ACC112 (cell line): ENCODE results near the gene BATF.

Source experiments
- H2AFZ ChIP-seq: fragments of 200-600 bp; sonication (generic); one replicate; pipeline ENCODE4 v1.6.0; 2017; ENCODE audit warnings: antibody characterized with exemption, low read length; ENCODE audit not compliant: unreplicated experiment
- H3K27ac ChIP-seq: fragments of 200-600 bp; sonication (generic); 2 replicates; pipeline ENCODE4 v1.5.1; 2014; ENCODE audit warnings: low read depth, mild to moderate bottlenecking, antibody characterized with exemption, low read length, moderate library complexity
- H3K27me3 ChIP-seq: fragments of 200-600 bp; sonication (generic); 2 replicates; pipeline ENCODE4 v1.6.1; 2014; ENCODE audit warnings: mild to moderate bottlenecking, antibody characterized with exemption, low read length, moderate library complexity, mixed read lengths; ENCODE audit not compliant: insufficient read depth
- H3K36me3 ChIP-seq: fragments of 200-600 bp; sonication (generic); 2 replicates; pipeline ENCODE4 v1.6.1; 2016; ENCODE audit warnings: mild to moderate bottlenecking, antibody characterized with exemption, low read length, moderate library complexity, mixed read lengths; ENCODE audit not compliant: insufficient read depth
- H3K4me1 ChIP-seq: fragments of 200-600 bp; sonication (generic); one replicate; pipeline ENCODE4 v1.6.1; 2016; ENCODE audit warnings: low read length, mixed read lengths; ENCODE audit not compliant: insufficient read depth, unreplicated experiment, control insufficient read depth
- H3K4me3 ChIP-seq: fragments of 200-600 bp; sonication (generic); 2 replicates; pipeline ENCODE4 v1.5.1; 2014; ENCODE audit warnings: mild to moderate bottlenecking, low read depth, low read length
- H3K79me2 ChIP-seq: fragments of 200-600 bp; sonication (generic); one replicate; pipeline ENCODE4 v1.6.0; 2016; ENCODE audit warnings: low read length; ENCODE audit not compliant: control insufficient read depth, unreplicated experiment, insufficient read depth

The BATF gene

DNA sequence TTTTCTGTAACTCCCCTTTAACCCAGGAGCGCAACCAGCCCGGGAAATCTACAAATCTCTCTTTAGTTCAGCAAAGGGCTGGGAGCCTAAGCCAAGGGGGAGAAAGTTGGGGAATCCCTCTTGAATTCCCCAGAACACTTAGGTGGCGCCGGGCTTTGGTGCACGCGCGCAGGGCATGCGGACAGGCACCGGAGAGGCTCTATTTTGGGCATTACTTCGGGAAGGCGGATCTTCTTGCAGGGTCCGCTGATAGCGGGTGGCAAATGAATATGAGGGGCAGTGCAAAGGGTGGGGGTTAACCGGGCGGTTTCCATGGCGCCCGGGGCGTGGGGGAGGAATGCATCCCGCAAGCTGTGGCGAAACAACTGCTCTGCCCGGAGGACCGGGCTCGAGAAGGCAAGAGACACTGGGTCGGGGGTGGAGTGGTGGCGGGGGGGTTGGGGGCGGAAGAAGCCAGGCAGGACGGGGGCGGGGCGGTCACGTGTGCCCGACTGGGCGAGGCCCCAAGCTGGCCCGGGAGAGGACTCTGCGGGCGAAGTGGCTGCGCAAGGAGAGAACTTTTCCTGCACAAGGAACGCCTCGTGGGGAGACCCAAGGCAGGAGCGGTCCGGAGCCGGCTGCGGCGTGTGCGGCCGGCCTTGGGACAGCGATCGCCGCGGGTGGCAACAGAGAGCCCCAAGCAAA is 56.0 kb downstream of the BATF start, which contains the start of gene FLVCR2:
FLVCR2 (plus strand) TSS at position 519 of the 684 bp plus-strand sequence. CDS start 353 bp downstream, outside the sequence.
- peak within 1 kb of the TSS; percentile 84 for H3K4me3 ChIP-seq
- H3K27me3 ChIP-seq = no peaks in the 10 kb centered on the region
- peak within 1 kb of the TSS; percentile 72 for H3K27ac ChIP-seq
- H3K4me1 ChIP-seq = peaks cover 14% of the 10 kb centered on the region
- H3K79me2 ChIP-seq = peaks cover 21% of the 10 kb centered on the region
- peak within 1 kb of the TSS; percentile 48 for H2AFZ ChIP-seq
- no peaks in the 10 kb centered on the region for H3K36me3 ChIP-seq

DNA sequence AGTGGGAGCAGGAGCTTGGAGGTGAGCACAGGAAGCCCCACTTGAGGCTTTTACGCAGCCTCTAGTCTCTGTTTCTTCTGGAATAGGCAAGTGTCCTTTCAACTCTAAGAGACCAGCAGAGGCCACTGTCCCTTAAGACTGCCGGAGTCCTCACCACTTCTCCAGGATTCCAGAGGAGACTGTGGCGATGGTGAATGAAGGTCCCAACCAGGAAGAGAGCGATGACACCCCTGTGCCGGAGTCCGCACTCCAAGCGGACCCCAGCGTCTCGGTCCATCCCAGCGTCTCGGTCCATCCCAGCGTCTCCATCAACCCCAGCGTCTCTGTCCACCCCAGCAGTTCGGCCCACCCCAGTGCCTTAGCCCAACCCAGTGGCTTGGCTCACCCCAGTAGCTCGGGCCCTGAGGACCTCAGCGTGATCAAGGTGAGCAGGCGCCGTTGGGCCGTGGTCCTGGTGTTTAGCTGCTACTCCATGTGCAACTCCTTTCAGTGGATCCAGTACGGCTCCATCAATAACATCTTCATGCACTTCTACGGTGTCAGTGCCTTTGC is 56.6 kb downstream of the BATF start:
- Histone ChIP-seq H3K79me2 (peaks cover 23% of the 10 kb centered on the region), H3K27ac (peak overlapping the region; percentile 66), H3K36me3 (no peaks in the 10 kb centered on the region), H3K4me1 (peaks cover 14% of the 10 kb centered on the region), H2AFZ (peak overlapping the region; percentile 28), H3K27me3 (no peaks in the 10 kb centered on the region), H3K4me3 (peak overlapping the region; percentile 84)

DNA sequence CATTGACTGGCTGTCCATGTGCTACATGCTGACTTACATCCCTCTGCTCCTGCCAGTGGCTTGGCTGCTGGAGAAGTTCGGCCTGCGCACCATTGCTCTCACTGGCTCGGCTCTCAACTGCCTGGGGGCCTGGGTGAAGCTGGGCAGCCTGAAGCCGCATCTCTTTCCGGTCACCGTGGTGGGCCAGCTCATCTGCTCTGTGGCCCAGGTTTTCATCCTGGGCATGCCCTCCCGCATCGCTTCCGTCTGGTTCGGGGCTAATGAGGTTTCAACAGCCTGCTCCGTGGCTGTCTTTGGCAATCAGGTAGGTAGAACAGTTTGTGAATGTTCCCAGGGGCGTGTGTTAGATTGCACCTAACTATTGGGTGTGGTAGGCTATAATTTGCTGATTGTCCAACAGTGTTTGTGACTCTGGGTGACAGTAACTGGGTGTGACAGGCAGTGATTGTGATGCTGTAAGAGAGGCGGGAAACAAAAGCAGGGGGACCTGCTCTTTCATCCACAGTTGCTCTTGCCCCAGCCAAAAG is 57.1 kb downstream of the BATF start:
- Histone ChIP-seq H3K79me2 (peaks cover 23% of the 10 kb centered on the region), H3K27ac (peak overlapping the region; percentile 66; the same call in 1 of the 2 replicates), H3K27me3 (no peaks in the 10 kb centered on the region), H3K4me1 (peaks cover 14% of the 10 kb centered on the region), H2AFZ (no peak overlapping the region), H3K36me3 (no peaks in the 10 kb centered on the region), H3K4me3 (peak overlapping the region; percentile 84)

DNA sequence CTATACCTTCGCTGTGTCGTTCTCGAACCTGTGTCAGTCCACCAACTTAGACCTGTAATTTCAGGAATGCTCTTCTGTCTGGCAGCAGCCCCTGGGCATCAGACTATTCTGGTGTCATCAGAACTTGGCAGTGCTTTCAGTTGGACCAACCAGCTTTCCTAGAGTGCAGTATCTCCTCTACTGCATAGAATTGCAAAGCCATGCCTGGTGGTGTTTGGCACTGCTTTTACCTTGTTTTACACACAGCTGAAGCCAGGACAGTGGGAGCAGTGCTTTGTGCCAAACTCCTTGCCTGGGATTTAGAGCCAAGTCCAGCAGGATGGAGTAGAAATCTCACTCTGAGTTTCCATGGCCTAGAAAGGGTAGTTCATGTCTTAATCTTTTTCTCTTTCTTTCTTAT is 57.6 kb downstream of the BATF start:
- Histone ChIP-seq H3K4me3 (peak overlapping the region; percentile 84), H3K79me2 (peaks cover 23% of the 10 kb centered on the region), H2AFZ (no peak overlapping the region), H3K36me3 (no peaks in the 10 kb centered on the region), H3K27me3 (no peaks in the 10 kb centered on the region), H3K27ac (peak overlapping the region; percentile 2; the same call in 1 of the 2 replicates), H3K4me1 (peaks cover 14% of the 10 kb centered on the region)

DNA sequence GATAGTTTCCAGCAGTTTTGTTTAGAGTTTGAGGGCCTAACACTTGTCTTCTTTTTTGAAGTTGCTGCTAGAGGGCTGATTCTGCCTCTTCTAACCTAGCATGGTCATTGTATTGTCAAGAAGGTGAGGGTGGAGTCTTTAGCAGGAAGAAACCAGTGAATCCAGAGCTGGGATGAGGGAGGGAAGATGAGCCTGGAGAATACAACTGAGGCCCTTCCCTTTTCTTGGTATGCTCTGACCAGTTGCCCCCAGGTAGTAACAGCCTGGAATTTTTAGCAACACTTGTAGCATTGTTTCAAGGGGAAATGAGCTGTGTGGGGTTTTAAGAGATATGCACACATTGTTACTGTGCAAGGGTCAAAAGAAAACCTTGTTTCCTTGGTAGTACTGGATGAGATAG is 65.1 kb downstream of the BATF start:
- H3K27ac ChIP-seq = no peak overlapping the region
- no peak overlapping the region for H3K4me3 ChIP-seq
- peaks cover 9% of the 10 kb centered on the region for H3K36me3 ChIP-seq
- H3K27me3 ChIP-seq = no peaks in the 10 kb centered on the region
- no peaks in the 10 kb centered on the region for H3K4me1 ChIP-seq
- peaks cover 7% of the 10 kb centered on the region for H3K79me2 ChIP-seq
- H2AFZ ChIP-seq = no peak overlapping the region

DNA sequence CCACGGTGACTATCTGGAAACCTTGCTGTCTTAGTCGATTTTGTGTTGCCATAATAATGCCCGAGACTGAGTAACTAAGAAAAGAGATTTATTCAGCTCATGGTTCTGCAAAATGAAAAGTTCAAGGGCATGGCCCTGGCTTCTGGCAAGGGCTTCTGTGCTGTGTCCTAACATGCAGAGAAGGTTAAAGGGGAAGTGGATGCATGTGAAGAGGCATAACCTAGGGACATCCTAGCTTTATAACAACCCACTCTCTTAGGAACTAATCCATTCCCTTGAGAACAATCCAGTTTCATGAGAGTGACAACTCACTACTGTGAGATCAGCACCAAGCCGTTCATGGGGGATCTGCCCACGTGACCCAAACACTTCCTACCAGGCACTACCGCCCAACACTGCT is 67.7 kb downstream of the BATF start:
- H3K4me3 ChIP-seq = no peak overlapping the region
- no peaks in the 10 kb centered on the region for H3K27me3 ChIP-seq
- H3K36me3 ChIP-seq = peaks cover 9% of the 10 kb centered on the region
- no peaks in the 10 kb centered on the region for H3K79me2 ChIP-seq
- H3K4me1 ChIP-seq = no peaks in the 10 kb centered on the region
- H2AFZ ChIP-seq = no peak overlapping the region
- no peak overlapping the region for H3K27ac ChIP-seq

DNA sequence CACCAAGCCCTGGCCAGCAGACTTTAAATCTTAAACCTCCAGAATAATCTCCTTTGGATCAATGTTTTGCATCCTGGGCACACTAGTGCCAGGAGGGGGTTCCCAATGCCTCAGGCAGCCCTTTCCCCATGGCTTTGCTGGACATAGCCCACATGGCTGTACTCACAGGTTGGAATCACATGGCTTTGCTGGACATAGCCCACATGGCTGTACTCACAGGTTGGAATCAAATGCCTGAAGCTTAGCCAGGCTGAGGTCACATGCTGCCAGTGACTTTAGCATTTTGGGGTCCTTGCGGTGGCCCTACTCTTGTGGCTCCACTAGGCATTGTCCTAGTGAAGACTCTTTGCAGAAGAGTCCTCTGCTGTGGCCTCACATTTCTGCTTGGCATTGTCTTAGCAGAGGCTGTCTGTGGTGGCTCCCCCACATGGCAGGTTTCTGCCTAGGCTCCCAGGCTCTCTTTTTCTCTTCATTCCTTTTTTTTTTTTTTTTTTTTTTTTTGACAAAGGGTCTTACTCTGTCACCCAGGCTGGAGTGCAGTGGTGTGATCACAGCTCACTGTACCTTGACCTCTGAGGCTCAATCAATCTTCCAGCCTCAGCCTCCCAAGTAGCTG is 69.2 kb downstream of the BATF start:
- H3K79me2 ChIP-seq = no peaks in the 10 kb centered on the region
- H3K4me1 ChIP-seq = no peaks in the 10 kb centered on the region
- H3K4me3 ChIP-seq = no peak overlapping the region
- H3K27me3 ChIP-seq = no peaks in the 10 kb centered on the region
- H3K36me3 ChIP-seq = peaks cover 9% of the 10 kb centered on the region
- H2AFZ ChIP-seq = no peak overlapping the region
- no peak overlapping the region for H3K27ac ChIP-seq

DNA sequence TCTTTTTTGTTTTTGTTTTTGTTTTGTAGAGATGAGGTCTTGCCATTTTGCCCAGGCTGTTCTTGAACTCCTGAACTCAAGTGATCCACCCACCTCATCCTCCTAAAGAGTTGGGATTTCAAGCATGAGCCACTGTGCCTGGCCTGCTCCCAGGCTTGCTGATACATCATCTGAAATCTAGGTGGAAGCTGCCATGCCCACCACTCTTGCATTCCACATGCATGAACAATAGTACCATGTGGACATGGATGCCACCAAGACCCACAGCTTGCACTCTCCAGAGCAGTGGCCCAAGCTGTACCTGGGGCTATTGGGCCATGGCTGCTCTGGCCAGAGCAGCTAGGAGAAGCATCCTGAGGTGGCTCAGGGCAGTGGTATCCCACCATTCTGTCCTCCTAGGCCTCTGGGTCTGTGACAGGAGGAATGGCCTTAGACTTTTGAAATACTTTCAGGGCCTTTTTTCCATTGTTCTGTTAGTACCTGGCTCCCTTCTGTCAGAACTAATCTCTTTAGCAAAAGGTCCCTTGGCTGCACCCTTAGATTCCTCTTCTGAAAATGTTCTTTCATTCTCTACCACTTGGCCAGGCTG is 69.8 kb downstream of the BATF start:
- H3K4me1 ChIP-seq = no peaks in the 10 kb centered on the region
- no peak overlapping the region for H3K27ac ChIP-seq
- H3K4me3 ChIP-seq = no peak overlapping the region
- peaks cover 9% of the 10 kb centered on the region for H3K36me3 ChIP-seq
- no peaks in the 10 kb centered on the region for H3K79me2 ChIP-seq
- no peaks in the 10 kb centered on the region for H3K27me3 ChIP-seq
- H2AFZ ChIP-seq = no peak overlapping the region

DNA sequence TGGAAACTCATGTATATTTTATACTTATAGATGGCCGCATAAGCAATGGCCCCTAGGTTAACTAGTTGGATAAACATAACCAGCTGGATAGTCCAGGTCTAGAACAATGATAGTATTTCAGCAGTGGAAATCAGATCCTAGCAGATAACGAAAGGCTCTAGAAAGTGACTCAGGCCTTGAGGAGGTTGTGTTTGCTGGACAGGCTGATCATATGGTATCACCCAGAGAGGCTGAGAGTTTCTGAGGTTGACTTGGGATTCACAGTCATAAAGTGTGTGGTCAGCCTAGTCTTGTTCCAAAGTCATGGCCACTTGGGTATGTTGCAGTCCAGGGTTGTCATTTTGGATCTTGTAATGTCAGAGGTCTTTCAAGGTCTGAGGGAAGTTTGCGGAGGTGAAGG is 73.0 kb downstream of the BATF start:
- no peak overlapping the region for H2AFZ ChIP-seq
- H3K4me3 ChIP-seq = no peak overlapping the region
- no peaks in the 10 kb centered on the region for H3K4me1 ChIP-seq
- H3K79me2 ChIP-seq = no peaks in the 10 kb centered on the region
- peaks cover 9% of the 10 kb centered on the region for H3K36me3 ChIP-seq
- H3K27me3 ChIP-seq = no peaks in the 10 kb centered on the region
- H3K27ac ChIP-seq = no peak overlapping the region
